PFSK-1 (cell line): Measurements from ENCODE around the gene GPR158.

ENCODE experiments used
- FOXP2 ChIP-seq: optimal IDR thresholded peaks from 2 replicates; pipeline ENCODE3; 2011; ENCODE audit warnings: borderline replicate concordance, control low read depth, inconsistent platforms; ENCODE audit not compliant: insufficient read depth; ENCODE audit errors: extremely low read length, extremely low read depth
- POLR2AphosphoS5 ChIP-seq: IDR thresholded peaks from 2 replicates; pipeline ENCODE4 v1.6.1; 2012; ENCODE audit warnings: low read depth, mild to moderate bottlenecking, control low read depth, low read length, moderate library complexity
- SIN3A ChIP-seq: IDR thresholded peaks from 2 replicates; pipeline ENCODE4 v1.6.1; 2012; ENCODE audit warnings: mild to moderate bottlenecking, low read length, moderate library complexity, borderline replicate concordance; ENCODE audit not compliant: insufficient read depth
- TAF1 ChIP-seq: IDR thresholded peaks from 2 replicates; pipeline ENCODE4 v1.6.1; 2012; ENCODE audit warnings: low read length, control low read depth, borderline replicate concordance; ENCODE audit not compliant: insufficient read depth
- TF ChIP-seq, protein P1 (sequence below), 2 experiments: IDR thresholded peaks; 2 replicates each; pipeline versions ENCODE4 v1.6.1 to v1.8.0; 2011 to 2012; ENCODE audit warnings: low read depth in 2 of 2, low read length in 2 of 2, control low read depth in 1 of 2, inconsistent platforms in 1 of 2, mild to moderate bottlenecking in 1 of 2, moderate library complexity in 1 of 2; ENCODE audit not compliant: insufficient read depth in 1 of 2

The GPR158 gene

DNA sequence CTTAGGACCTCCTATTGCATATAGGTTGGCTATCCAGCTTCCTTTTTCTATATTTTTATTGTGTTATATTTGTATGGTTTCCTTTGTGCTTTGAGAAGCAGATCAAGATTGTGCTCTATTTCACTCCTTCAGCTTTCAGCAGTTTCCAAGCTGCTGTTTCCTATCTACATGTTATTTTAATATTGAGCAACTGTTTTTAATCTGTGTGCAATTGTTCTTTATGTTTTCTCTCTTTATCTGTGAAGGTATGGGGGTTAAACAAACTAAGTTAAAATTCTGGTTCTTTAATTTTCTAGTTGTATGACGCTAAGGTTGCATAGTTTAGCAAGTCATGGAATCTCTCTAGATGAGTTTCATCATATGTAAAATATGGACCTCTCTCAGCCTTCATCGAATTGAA is 251.0 kb downstream of the GPR158 start:
- TF ChIP-seq TAF1, result no peak
- TF ChIP-seq, protein P1, sequence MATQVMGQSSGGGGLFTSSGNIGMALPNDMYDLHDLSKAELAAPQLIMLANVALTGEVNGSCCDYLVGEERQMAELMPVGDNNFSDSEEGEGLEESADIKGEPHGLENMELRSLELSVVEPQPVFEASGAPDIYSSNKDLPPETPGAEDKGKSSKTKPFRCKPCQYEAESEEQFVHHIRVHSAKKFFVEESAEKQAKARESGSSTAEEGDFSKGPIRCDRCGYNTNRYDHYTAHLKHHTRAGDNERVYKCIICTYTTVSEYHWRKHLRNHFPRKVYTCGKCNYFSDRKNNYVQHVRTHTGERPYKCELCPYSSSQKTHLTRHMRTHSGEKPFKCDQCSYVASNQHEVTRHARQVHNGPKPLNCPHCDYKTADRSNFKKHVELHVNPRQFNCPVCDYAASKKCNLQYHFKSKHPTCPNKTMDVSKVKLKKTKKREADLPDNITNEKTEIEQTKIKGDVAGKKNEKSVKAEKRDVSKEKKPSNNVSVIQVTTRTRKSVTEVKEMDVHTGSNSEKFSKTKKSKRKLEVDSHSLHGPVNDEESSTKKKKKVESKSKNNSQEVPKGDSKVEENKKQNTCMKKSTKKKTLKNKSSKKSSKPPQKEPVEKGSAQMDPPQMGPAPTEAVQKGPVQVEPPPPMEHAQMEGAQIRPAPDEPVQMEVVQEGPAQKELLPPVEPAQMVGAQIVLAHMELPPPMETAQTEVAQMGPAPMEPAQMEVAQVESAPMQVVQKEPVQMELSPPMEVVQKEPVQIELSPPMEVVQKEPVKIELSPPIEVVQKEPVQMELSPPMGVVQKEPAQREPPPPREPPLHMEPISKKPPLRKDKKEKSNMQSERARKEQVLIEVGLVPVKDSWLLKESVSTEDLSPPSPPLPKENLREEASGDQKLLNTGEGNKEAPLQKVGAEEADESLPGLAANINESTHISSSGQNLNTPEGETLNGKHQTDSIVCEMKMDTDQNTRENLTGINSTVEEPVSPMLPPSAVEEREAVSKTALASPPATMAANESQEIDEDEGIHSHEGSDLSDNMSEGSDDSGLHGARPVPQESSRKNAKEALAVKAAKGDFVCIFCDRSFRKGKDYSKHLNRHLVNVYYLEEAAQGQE (IDR thresholded peaks at IDR 0.05; ENCODE audit: insufficient read depth in 1 of 2, low read depth in 2 of 2, low read length in 2 of 2), result no peak
- no peak for TF ChIP-seq SIN3A
- no peak for TF ChIP-seq FOXP2
- TF ChIP-seq POLR2AphosphoS5, result no peak

DNA sequence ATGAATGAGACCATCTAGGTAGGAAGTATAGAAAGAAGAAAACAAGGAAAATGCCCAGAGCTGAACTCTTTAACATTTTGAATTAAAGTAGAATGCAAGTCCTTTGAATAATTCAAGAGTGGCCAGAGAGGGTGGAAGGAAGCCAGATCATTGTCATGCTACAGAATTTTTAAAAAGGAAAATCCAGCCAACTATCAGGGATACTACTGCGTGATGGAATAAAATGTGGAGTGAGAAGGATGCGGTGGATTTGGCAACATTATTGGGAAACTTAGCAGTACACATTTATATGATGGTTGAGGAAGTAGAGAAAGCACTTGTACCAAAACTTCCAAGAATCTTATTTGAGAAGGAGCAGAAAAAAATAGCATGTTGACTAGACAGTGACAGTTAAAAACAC is 261.6 kb downstream of the GPR158 start:
- no peak for TF ChIP-seq POLR2AphosphoS5
- TF ChIP-seq FOXP2, result no peak
- no peak for TF ChIP-seq TAF1
- TF ChIP-seq SIN3A, result no peak
- TF ChIP-seq, protein P1 (IDR thresholded peaks at IDR 0.05; ENCODE audit: insufficient read depth in 1 of 2, low read depth in 2 of 2, low read length in 2 of 2), result no peak

DNA sequence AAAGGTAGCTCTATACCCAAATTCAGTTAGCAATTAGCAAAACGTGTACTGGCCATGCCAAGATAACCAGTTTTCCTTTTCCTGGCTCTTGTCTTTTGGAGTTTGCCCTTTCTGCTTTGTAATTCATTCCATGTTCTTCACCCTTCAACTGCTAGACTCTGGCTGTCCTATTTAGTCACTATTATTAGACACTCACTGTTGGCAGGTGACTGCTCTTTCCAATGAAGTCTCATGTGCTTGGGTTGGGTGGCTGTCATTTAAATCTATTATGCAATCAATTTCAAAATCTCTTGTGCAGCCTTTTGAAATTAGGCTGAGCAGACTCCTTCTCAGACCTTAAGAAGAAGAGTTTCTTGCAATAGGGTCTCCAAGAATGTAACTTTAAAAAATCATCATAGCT is 266.5 kb downstream of the GPR158 start:
- TF ChIP-seq, protein P1 (IDR thresholded peaks at IDR 0.05; ENCODE audit: insufficient read depth in 1 of 2, low read depth in 2 of 2, low read length in 2 of 2), result no peak
- TF ChIP-seq FOXP2 (no peak), TAF1 (no peak), POLR2AphosphoS5 (no peak), SIN3A (no peak)

DNA sequence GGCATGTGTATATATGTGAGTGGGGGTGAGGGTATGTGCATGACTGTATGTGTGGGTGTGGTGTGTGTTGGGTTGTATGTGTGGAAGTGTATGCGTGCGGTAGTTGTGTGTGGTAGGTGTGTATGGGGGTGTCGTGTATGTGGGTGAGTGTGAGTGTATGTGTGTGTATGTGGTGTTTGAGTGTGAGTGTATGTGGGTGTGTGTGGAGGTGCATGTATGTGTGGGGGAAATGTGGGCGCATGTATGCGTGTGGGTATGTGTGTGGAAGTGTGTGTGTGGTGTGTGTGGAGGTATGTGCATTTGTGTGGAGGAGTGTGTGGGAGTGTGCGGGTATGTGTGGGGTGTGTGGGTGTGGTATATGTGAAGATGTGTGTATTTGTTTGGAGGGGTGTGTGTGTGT is 269.5 kb downstream of the GPR158 start:
- TF ChIP-seq TAF1 (no peak), SIN3A (no peak), POLR2AphosphoS5 (no peak), FOXP2 (no peak)
- TF ChIP-seq, protein P1 (IDR thresholded peaks at IDR 0.05; ENCODE audit: insufficient read depth in 1 of 2, low read depth in 2 of 2, low read length in 2 of 2), result no peak

DNA sequence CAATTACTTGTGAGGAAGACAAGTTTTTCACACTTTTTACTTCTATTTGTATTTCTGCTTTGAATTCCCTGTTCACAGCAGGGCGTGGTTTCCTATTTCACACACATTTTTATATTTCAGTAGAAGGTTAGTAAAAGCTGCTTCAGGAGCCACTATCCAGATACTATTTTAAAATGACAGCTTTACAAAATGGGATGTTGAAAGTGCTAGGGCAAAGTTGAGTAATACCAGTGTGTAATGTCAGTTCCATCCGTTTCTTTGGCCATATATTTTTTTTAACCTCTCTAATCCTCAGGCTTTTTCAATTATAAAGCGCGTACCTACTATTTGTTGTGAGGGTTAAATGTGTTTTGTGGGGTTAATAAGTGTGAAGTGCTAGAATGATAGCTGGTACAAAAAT is 276.6 kb downstream of the GPR158 start:
- TF ChIP-seq TAF1 (no peak), POLR2AphosphoS5 (no peak), FOXP2 (no peak), SIN3A (no peak)
- TF ChIP-seq, protein P1 (IDR thresholded peaks at IDR 0.05; ENCODE audit: insufficient read depth in 1 of 2, low read depth in 2 of 2, low read length in 2 of 2), result no peak
